NOMO-1 treated with DMSO at 0.1 percent for 48 hours (cell line): ENCODE data around the gene PRSS58.

ENCODE experiments used
- DNase-seq: peaks from one replicate; lab custom pipeline; 2025; ENCODE audit not compliant: unreplicated experiment; lab: John Stamatoyannopoulos, UW

PRSS58 gene

GRCh38 chr7:142257958-142258357, at the start of gene PRSS58:
Gene PRSS58 (minus strand): TSS chr7:142258058. CDS start chr7:142257707, 351 bp downstream.
- DNase-seq, result no peak

- DNase-seq, result no peak
Observed at GRCh38 chr7:142307246-142307900, 49.5 kb upstream of the PRSS58 start.

GRCh38 chr7:142303650-142304049, 45.8 kb upstream of the PRSS58 start:
- DNase-seq, result peak; percentile 6

- no peak for DNase-seq
Observed at GRCh38 chr7:142301923-142302550, 44.2 kb upstream of the PRSS58 start.

- DNase-seq, result no peak
Observed at GRCh38 chr7:142301299-142301698, 43.4 kb upstream of the PRSS58 start.

GRCh38 chr7:142300689-142301088, 42.8 kb upstream of the PRSS58 start:
- DNase-seq, result no peak

GRCh38 chr7:142299237-142299781, 41.5 kb upstream of the PRSS58 start:
- no peak for DNase-seq

- no peak for DNase-seq
Observed at GRCh38 chr7:142298627-142299026, 40.8 kb upstream of the PRSS58 start.

- DNase-seq, result no peak
Observed at GRCh38 chr7:142298009-142298408, 40.2 kb upstream of the PRSS58 start.

GRCh38 chr7:142280263-142280662, 22.4 kb upstream of the PRSS58 start:
- DNase-seq, result no peak

- DNase-seq, result no peak
Observed at GRCh38 chr7:142279601-142280000, 21.7 kb upstream of the PRSS58 start.

GRCh38 chr7:142275028-142275427, 17.2 kb upstream of the PRSS58 start:
- no peak for DNase-seq

- no peak for DNase-seq
Observed at GRCh38 chr7:142272841-142273240, 15.0 kb upstream of the PRSS58 start.

- no peak for DNase-seq
Observed at GRCh38 chr7:142263598-142264380, 5.9 kb upstream of the PRSS58 start.

- DNase-seq, result no peak
Observed at GRCh38 chr7:142250705-142251104, 7.2 kb downstream of the PRSS58 start.

- no peak for DNase-seq
Observed at GRCh38 chr7:142249918-142250317, 7.9 kb downstream of the PRSS58 start.

- DNase-seq, result no peak
Observed at GRCh38 chr7:142248166-142249160, 9.4 kb downstream of the PRSS58 start.

- DNase-seq, result no peak
Observed at GRCh38 chr7:142243823-142244222, 14.0 kb downstream of the PRSS58 start.

GRCh38 chr7:142240546-142240945, 17.3 kb downstream of the PRSS58 start:
- no peak for DNase-seq

- DNase-seq, result peak; percentile 1
Observed at GRCh38 chr7:142231716-142232115, 26.1 kb downstream of the PRSS58 start.
